ENCODE data around the gene KCNMA1. TPM values are rescaled to one million over a fixed set of nuclear protein-coding genes. Genes with fewer than 3 reads are reported as not detected.

The KCNMA1 gene
- total RNA-seq, 3 donors from 2014 or later (not counting 1 experiment from before 2014, with no cell fraction given): 0.40 to 1.8 (median 0.63) TPM

DNA sequence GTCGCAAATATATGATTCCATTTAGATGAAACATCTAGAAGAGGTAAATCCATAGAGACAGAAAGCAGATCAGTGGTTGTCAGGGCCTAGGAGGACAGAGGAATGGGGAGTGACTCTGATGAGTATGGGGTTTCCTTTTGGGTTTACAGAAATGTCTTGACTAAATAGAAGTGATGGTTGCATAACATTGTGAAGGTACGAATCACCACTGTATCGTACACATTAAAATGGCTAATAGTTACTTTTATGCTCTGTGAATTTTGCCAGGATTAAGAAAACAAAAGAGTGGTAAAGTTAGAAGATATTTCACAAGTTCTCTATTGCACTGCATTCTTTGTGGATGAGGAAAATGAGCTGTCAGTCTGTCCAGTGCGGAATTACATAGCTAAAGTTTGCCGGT is 407.4 kb downstream of the KCNMA1 start:
- Mint-ChIP-seq H3K27ac (no peak overlapping the region), H3K36me3 (no peaks in the 10 kb centered on the region), H3K27me3 (ENCODE audit: low read depth in 2 of 2) (peaks cover 17 to 21% of the 10 kb centered on the region in 2 donors), H3K4me3 (no peak overlapping the region), H3K9me3 (no peaks in the 10 kb centered on the region), H3K4me1 (peaks cover 0 to 5% of the 10 kb centered on the region in 2 donors)
- no peak overlapping the region for H3K27ac ChIP-seq (ENCODE audit: low read length)
- no peaks in the 10 kb centered on the region for H3K36me3 ChIP-seq (ENCODE audit: control insufficient read depth, insufficient read depth, low read length)
- no peaks in the 10 kb centered on the region for H3K4me1 ChIP-seq (ENCODE audit: control insufficient read depth, insufficient read depth, low read length)
- TF ChIP-seq, protein P1, sequence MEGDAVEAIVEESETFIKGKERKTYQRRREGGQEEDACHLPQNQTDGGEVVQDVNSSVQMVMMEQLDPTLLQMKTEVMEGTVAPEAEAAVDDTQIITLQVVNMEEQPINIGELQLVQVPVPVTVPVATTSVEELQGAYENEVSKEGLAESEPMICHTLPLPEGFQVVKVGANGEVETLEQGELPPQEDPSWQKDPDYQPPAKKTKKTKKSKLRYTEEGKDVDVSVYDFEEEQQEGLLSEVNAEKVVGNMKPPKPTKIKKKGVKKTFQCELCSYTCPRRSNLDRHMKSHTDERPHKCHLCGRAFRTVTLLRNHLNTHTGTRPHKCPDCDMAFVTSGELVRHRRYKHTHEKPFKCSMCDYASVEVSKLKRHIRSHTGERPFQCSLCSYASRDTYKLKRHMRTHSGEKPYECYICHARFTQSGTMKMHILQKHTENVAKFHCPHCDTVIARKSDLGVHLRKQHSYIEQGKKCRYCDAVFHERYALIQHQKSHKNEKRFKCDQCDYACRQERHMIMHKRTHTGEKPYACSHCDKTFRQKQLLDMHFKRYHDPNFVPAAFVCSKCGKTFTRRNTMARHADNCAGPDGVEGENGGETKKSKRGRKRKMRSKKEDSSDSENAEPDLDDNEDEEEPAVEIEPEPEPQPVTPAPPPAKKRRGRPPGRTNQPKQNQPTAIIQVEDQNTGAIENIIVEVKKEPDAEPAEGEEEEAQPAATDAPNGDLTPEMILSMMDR (IDR thresholded peaks at IDR 0.05): no peak
- ATAC-seq (no peak), DNase-seq (no peak)
- no peak overlapping the region for H3K4me3 ChIP-seq (ENCODE audit: low read length)
- 94% methylated on average over 5 of the region's 5 CpGs for WGBS (ENCODE audit: insufficient coverage)
- no peaks in the 10 kb centered on the region for H3K27me3 ChIP-seq (ENCODE audit: control insufficient read depth, insufficient read depth, low read length)
- intact Hi-C loops (cut with micrococcal nuclease): no loop called here
- no peaks in the 10 kb centered on the region for H3K9me3 ChIP-seq (ENCODE audit: control insufficient read depth, insufficient read depth, low read length)

DNA sequence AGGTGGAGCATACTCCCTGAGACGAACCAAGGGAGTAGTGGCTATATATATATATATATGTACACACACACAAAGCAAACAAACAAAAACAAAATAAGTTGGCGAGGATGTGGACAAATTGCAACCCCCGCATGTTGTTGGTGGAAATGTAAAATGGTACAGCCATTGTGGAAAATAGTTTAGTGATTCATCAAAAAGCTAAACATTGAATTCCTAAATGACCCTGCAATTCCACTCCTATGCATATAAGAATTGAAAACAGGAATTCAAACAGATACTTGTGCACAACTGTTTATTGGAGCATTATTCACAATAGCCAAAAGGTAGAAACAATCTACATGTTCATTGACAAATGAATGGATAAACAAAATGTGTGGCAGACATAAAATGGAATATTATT is 407.9 kb downstream of the KCNMA1 start:
- H3K9me3 ChIP-seq (ENCODE audit: control insufficient read depth, insufficient read depth, low read length): no peaks in the 10 kb centered on the region
- Mint-ChIP-seq H3K27ac (no peak overlapping the region), H3K4me3 (no peak overlapping the region), H3K27me3 (ENCODE audit: low read depth in 2 of 2) (peaks cover 17 to 26% of the 10 kb centered on the region in 2 donors), H3K36me3 (no peaks in the 10 kb centered on the region), H3K9me3 (no peaks in the 10 kb centered on the region), H3K4me1 (peaks cover 0 to 5% of the 10 kb centered on the region in 2 donors)
- no CpG with 5 or more reads among the region's 3 CpGs for whole genome bisulfite sequencing (ENCODE audit: insufficient coverage)
- no peak for DNase-seq
- intact Hi-C loops (cut with micrococcal nuclease): no loop called here
- no peak overlapping the region for H3K27ac ChIP-seq (ENCODE audit: low read length)
- ATAC-seq: no peak
- no peaks in the 10 kb centered on the region for H3K36me3 ChIP-seq (ENCODE audit: control insufficient read depth, insufficient read depth, low read length)
- H3K27me3 ChIP-seq (ENCODE audit: control insufficient read depth, insufficient read depth, low read length): no peaks in the 10 kb centered on the region
- TF ChIP-seq, protein P1 (IDR thresholded peaks at IDR 0.05): no peak
- H3K4me3 ChIP-seq (ENCODE audit: low read length): no peak overlapping the region
- no peaks in the 10 kb centered on the region for H3K4me1 ChIP-seq (ENCODE audit: control insufficient read depth, insufficient read depth, low read length)

DNA sequence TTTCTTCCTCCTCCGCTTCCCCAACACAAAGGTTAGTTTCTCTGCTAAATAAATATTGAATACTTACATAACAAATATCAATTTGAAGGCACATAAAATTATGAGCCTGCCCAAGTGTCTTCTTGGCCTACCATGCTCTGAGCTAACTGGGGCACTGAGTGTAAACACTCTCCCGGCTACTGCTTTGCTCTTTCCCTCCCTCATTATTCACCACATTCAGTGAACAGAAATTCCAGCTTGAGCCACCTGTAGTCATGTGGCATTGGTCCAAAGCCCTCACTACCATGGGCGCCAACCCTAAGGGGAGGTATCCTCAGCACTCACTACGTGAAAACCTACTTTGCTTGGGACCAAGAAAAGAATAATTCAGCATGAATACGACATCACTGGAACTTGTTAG is 409.0 kb downstream of the KCNMA1 start:
- Mint-ChIP-seq H3K4me1 (peaks cover 0 to 5% of the 10 kb centered on the region in 2 donors), H3K27me3 (ENCODE audit: low read depth in 2 of 2) (peaks cover 19 to 37% of the 10 kb centered on the region in 2 donors), H3K4me3 (no peak overlapping the region), H3K27ac (no peak overlapping the region), H3K9me3 (no peaks in the 10 kb centered on the region), H3K36me3 (no peaks in the 10 kb centered on the region)
- WGBS (ENCODE audit: insufficient coverage): 95% methylated on average over 5 of the region's 5 CpGs
- no peaks in the 10 kb centered on the region for H3K27me3 ChIP-seq (ENCODE audit: control insufficient read depth, insufficient read depth, low read length)
- H3K4me3 ChIP-seq (ENCODE audit: low read length): no peak overlapping the region
- H3K9me3 ChIP-seq (ENCODE audit: control insufficient read depth, insufficient read depth, low read length): no peaks in the 10 kb centered on the region
- intact Hi-C loops (cut with micrococcal nuclease): no loop called here
- no peak overlapping the region for H3K27ac ChIP-seq (ENCODE audit: low read length)
- TF ChIP-seq, protein P1 (IDR thresholded peaks at IDR 0.05): no peak
- H3K36me3 ChIP-seq (ENCODE audit: control insufficient read depth, insufficient read depth, low read length): no peaks in the 10 kb centered on the region
- DNase-seq: no peak
- no peak for ATAC-seq
- H3K4me1 ChIP-seq (ENCODE audit: control insufficient read depth, insufficient read depth, low read length): no peaks in the 10 kb centered on the region

DNA sequence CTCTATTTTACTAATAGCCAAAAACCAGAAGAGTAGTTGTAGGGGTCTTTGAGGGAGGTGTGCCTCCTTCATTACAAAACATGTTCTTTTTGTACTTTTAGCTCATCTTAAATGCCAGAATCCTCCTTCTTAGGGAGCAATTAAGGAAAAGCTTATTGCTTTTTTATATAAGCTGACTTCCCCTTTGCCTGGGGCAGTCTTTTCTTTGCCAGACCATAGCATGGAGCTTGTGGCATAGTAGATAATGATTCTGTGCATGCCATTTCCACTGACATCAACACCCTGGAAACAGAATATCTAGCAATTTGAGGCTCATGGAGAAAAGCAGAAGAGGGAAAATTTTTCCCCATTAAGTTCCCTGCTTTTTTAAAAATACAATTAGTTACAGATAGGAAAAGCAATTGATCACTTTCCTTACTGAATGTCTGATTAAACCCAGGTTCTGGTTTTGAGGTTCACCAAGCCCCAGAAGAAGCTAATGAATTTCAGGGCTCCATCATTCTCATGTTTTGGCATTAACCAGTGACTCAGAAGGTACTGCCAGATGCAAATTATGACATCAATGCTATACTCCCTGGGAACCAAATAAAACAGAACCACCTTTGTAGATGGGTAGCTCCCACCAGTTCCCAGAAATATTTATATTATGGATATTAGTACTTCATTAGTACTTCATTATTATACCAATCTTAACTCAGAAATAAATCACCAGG is 410.6 kb downstream of the KCNMA1 start:
- Mint-ChIP-seq H3K4me3 (no peak overlapping the region), H3K4me1 (peaks cover 0 to 5% of the 10 kb centered on the region in 2 donors), H3K36me3 (no peaks in the 10 kb centered on the region), H3K27ac (no peak overlapping the region), H3K27me3 (ENCODE audit: low read depth in 2 of 2) (peaks cover 19 to 32% of the 10 kb centered on the region in 2 donors), H3K9me3 (no peaks in the 10 kb centered on the region)
- Histone ChIP-seq H3K9me3 (ENCODE audit: control insufficient read depth, insufficient read depth, low read length) (no peaks in the 10 kb centered on the region), H3K36me3 (ENCODE audit: control insufficient read depth, insufficient read depth, low read length) (no peaks in the 10 kb centered on the region), H3K4me3 (ENCODE audit: low read length) (no peak overlapping the region), H3K27ac (ENCODE audit: low read length) (no peak overlapping the region), H3K27me3 (ENCODE audit: control insufficient read depth, insufficient read depth, low read length) (no peaks in the 10 kb centered on the region), H3K4me1 (ENCODE audit: control insufficient read depth, insufficient read depth, low read length) (no peaks in the 10 kb centered on the region)
- intact Hi-C loops (cut with micrococcal nuclease): no loop called here
- TF ChIP-seq, protein P1 (IDR thresholded peaks at IDR 0.05): no peak
- ATAC-seq (no peak), DNase-seq (no peak)
